Body of pancreas (tissue), 4 donors: Measurements from ENCODE around the gene CACNG3.

Experiments
- CTCF ChIP-seq, 7 experiments: fragments of 450-650 bp in 4 of 7; fragments of 200-600 bp in 3 of 7; sonication (generic) in 3 of 7; IDR thresholded peaks; one replicate each; pipeline ENCODE4 v1.5.1; 2016 to 2019; ENCODE audit warnings: antibody characterized with exemption in 7 of 7
- POLR2A ChIP-seq, 3 donors: fragments of 450-650 bp; IDR thresholded peaks; one replicate each; pipeline ENCODE4 v1.6.1; 2016; ENCODE audit warnings: antibody characterized with exemption in 3 of 3, mild to moderate bottlenecking in 2 of 3

GRCh38 chr16:24218299-24218698 is 37.8 kb upstream of the CACNG3 start:
- TF ChIP-seq POLR2A (IDR thresholded peaks at IDR 0.05) = no peak
- no peak for TF ChIP-seq CTCF (IDR thresholded peaks at IDR 0.05)
